Osteocyte (in vitro differentiated cells): ENCODE measurements around the gene WNT9A. TPM values are rescaled to one million over a fixed set of nuclear protein-coding genes. Genes with fewer than 3 reads are reported as not detected.

Experiments
- DNase-seq: peaks from one replicate; pipeline ENCODE4 v3.0.0; 2021; ENCODE audit warnings: mixed read lengths; ENCODE audit not compliant: unreplicated experiment; ENCODE audit errors: extremely low spot score
- H3K27ac Mint-ChIP-seq: one replicate; pipeline ENCODE4 v1.8.0; 2021; ENCODE audit warnings: mild to moderate bottlenecking, mixed read lengths; ENCODE audit not compliant: unreplicated experiment
- H3K27me3 Mint-ChIP-seq: one replicate; pipeline ENCODE4 v1.8.0; 2021; ENCODE audit warnings: mixed read lengths; ENCODE audit not compliant: unreplicated experiment
- H3K36me3 Mint-ChIP-seq: one replicate; pipeline ENCODE4 v1.8.0; 2021; ENCODE audit warnings: mixed read lengths; ENCODE audit not compliant: unreplicated experiment
- H3K4me1 Mint-ChIP-seq: one replicate; pipeline ENCODE4 v1.8.0; 2021; ENCODE audit warnings: mixed read lengths; ENCODE audit not compliant: unreplicated experiment
- H3K4me3 Mint-ChIP-seq: one replicate; pipeline ENCODE4 v1.8.0; 2021; ENCODE audit warnings: mild to moderate bottlenecking, moderate library complexity, mixed read lengths; ENCODE audit not compliant: unreplicated experiment
- H3K9me3 Mint-ChIP-seq: one replicate; pipeline ENCODE4 v1.8.0; 2021; ENCODE audit warnings: mixed read lengths; ENCODE audit not compliant: unreplicated experiment
- CTCF ChIP-seq: fragments of 200-600 bp; sonication (generic); IDR thresholded peaks from 2 replicates; pipeline ENCODE4 v1.5.0; 2021; ENCODE audit warnings: antibody characterized with exemption, mild to moderate bottlenecking, moderate library complexity
- total RNA-seq: library from RNA; stranded (reverse); gene quantifications from 2 replicates; pipeline ENCODE4 v1.2.1, GENCODE V29; 2021

Gene WNT9A
- total RNA-seq, 1 donor from 2014 or later = 4.9 TPM

DNA sequence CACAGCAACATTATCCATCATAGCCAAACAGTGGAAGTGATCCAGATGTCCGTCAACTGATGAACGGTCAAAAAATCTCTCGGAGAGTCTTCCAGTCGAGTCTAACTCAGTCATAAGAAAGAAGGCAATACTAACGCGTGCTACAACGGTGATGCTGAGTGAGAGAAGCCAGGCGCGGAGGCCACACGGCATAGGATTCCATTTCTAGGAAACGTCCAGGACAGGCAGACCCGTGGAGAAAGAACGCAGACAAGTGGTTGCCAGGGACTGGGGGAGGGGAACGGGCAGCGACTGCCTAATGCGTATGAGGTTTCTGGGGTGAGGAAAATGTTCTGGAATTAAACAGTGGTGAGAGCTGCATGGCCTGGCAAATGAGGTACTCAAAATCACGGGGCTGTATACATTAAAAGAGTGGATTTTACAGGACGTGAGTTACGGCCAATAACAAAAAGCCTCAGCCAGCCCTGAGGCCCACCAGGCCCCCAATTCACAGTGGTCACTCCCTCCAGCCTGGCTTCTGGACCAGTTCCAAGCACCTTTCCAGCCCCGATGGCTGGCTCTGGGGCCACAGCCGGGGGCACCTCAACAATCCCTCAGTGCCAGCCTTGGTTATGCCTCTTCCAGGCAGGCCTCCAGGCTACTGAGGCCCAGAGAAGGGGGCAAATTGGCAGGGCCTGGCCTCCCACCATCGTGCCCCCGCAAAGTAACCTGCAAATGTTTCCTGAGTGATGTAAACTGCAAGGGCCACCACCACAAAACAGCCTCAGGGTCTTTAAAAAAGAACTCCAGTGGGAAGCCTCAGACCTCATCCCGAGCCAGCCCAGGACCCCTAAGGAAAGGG lies 3.4 kb downstream of the WNT9A start:
- TF ChIP-seq CTCF = no peak
- no peaks in the 10 kb centered on the region for H3K9me3 Mint-ChIP-seq
- no peak overlapping the region for H3K4me3 Mint-ChIP-seq
- H3K36me3 Mint-ChIP-seq = no peaks in the 10 kb centered on the region
- H3K4me1 Mint-ChIP-seq = peaks cover 31% of the 10 kb centered on the region
- no peaks in the 10 kb centered on the region for H3K27me3 Mint-ChIP-seq
- DNase-seq = peak; percentile 49
- no peak overlapping the region for H3K27ac Mint-ChIP-seq

- no peak for TF ChIP-seq CTCF
- H3K36me3 Mint-ChIP-seq = no peaks in the 10 kb centered on the region
- peaks cover 30% of the 10 kb centered on the region for H3K4me1 Mint-ChIP-seq
- no peak overlapping the region for H3K4me3 Mint-ChIP-seq
- H3K27me3 Mint-ChIP-seq = no peaks in the 10 kb centered on the region
- no peak for DNase-seq
- H3K9me3 Mint-ChIP-seq = no peaks in the 10 kb centered on the region
- H3K27ac Mint-ChIP-seq = no peak overlapping the region
Observed at GRCh38 chr1:227943381-227944089, 4.2 kb downstream of the WNT9A start.

- H3K36me3 Mint-ChIP-seq = no peaks in the 10 kb centered on the region
Observed at GRCh38 chr1:227942716-227943261, 4.9 kb downstream of the WNT9A start.

DNA sequence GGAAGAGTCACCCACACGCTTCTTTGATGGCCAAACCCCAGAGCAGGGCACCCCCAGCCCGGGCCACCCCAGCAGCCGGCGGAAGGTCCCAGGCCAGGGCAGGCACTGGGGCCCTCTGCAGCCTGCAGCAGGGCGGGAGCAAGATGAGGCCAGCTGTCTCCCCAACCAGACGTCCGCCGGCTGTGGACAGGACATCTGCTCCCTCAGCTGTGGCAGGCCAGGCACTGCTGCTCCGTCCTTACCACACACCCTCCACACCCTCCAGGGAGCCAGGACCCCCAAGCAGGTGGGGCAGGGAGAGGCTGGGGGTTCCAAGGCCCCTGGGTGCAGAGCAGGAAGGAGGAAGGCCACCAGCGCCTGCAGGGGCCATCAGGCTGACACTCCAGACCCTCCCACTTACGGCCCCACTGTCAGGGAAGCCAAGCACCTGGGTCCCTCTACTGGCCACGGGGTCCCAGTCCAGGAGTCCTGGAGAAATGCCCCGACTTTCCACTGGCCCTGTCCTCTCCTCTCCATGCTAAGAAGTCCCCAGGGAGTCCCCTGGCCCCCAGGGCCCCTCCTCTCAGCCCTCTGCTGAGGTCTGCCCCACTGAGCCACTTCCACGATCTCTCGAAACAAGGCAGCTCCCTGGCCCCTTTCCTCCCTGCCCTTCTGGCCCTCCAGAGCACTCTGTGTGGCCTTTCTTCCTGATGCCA lies 5.6 kb downstream of the WNT9A start:
- peaks cover 25% of the 10 kb centered on the region for H3K4me1 Mint-ChIP-seq
- H3K27ac Mint-ChIP-seq = no peak overlapping the region
- no peak for TF ChIP-seq CTCF
- H3K9me3 Mint-ChIP-seq = no peaks in the 10 kb centered on the region
- no peak overlapping the region for H3K4me3 Mint-ChIP-seq
- H3K27me3 Mint-ChIP-seq = no peaks in the 10 kb centered on the region
- DNase-seq = peak; percentile 80
- peaks cover under 1% of the 10 kb centered on the region for H3K36me3 Mint-ChIP-seq

More at GRCh38 chr1:227942716-227943261, 4.9 kb downstream of the WNT9A start:
- no peak for TF ChIP-seq CTCF
- Mint-ChIP-seq H3K9me3 (no peaks in the 10 kb centered on the region), H3K27ac (no peak overlapping the region), H3K4me3 (no peak overlapping the region), H3K4me1 (peaks cover 27% of the 10 kb centered on the region), H3K27me3 (no peaks in the 10 kb centered on the region)
- peak; percentile 79 for DNase-seq
